GM12878 (cell line): ENCODE data around the gene ZNF22. TPM values are rescaled to one million over a fixed set of nuclear protein-coding genes. Genes with fewer than 3 reads are reported as not detected.

ENCODE experiments used
- ATAC-seq: fragments of 200-7000 bp; cut with Tn5 transposase; 3 replicates; pipeline ENCODE4 v1.9.1; 2020; ENCODE audit warnings: mild to moderate bottlenecking, moderate library complexity
- BruUV-seq: library from RNA; stranded (reverse); fragments of 400-500 nt; replicated peaks from 2 replicates; lab custom pipeline; 2021; lab: Mats Ljungman, UMichigan
- CTCF ChIA-PET: fragments of 300-600 bp; sonication (Branson Sonifier 250); formaldehyde crosslinking; extraction: SDS; loops from one replicate; lab custom pipeline; 2021; ENCODE audit warnings: inconsistent platforms; lab: Yijun Ruan, JAX
- POLR2A ChIA-PET: fragments of 350-600 bp; formaldehyde crosslinking; extraction: SDS; loops from one replicate; lab custom pipeline; 2021; ENCODE audit warnings: inconsistent platforms; lab: Charles Lee
- RAD21 ChIA-PET: fragments of 300-600 bp; sonication (Branson Sonifier 250); formaldehyde crosslinking; loops from one replicate; lab custom pipeline; 2023; ENCODE audit warnings: antibody characterized with exemption; ENCODE audit not compliant: unreplicated experiment; lab: Charles Lee
- SMC1A ChIA-PET: fragments of 300-600 bp; sonication (Branson Sonifier 250); formaldehyde crosslinking; loops from one replicate; lab custom pipeline; 2023; ENCODE audit not compliant: unreplicated experiment, uncharacterized antibody; lab: Charles Lee
- DNase-seq: peaks from one replicate; pipeline ENCODE4 v3.0.0-alpha.2; 2011; ENCODE audit warnings: low read depth, low spot score
- FAIRE-seq: peaks from 3 replicates; lab custom pipeline; 2011; peaks lifted over from hg19 to GRCh38; lab: Jason Lieb, UNC
- H2AFZ ChIP-seq: 2 replicates; pipeline ENCODE4 v1.6.0; 2011; ENCODE audit warnings: low read depth, low read length, control low read depth; ENCODE audit not compliant: control insufficient read depth
- H3K27ac ChIP-seq: 2 replicates; pipeline ENCODE4 v1.5.1; 2011; ENCODE audit warnings: control low read depth; ENCODE audit not compliant: control insufficient read depth, insufficient read depth
- H3K27me3 ChIP-seq, 2 experiments: replicated peaks in 1 of 2; 2 replicates each; pipeline versions ENCODE4 v1.6.0 to v1.6.1; 2011; ENCODE audit warnings: low read length in 1 of 2; ENCODE audit not compliant: control insufficient read depth in 2 of 2, insufficient read depth in 2 of 2
- H3K36me3 ChIP-seq, 2 experiments: 2 replicates each; pipeline ENCODE4 v1.5.1; 2011; ENCODE audit warnings: low read length in 1 of 2; ENCODE audit not compliant: control insufficient read depth in 2 of 2, insufficient read depth in 2 of 2
- H3K4me1 ChIP-seq: 2 replicates; pipeline ENCODE4 v1.6.1; 2011; ENCODE audit warnings: mild to moderate bottlenecking, low read length, moderate library complexity, mixed read lengths; ENCODE audit not compliant: control insufficient read depth, insufficient read depth
- H3K4me2 ChIP-seq: 2 replicates; pipeline ENCODE4 v1.6.0; 2011; ENCODE audit warnings: control low read depth; ENCODE audit not compliant: control insufficient read depth, insufficient read depth
- H3K4me3 ChIP-seq: fragments of 200-600 bp; sonication (generic); 2 replicates; pipeline ENCODE4 v1.5.1; 2016
- H3K79me2 ChIP-seq: 2 replicates; pipeline ENCODE4 v1.6.0; 2011; ENCODE audit warnings: low read length; ENCODE audit not compliant: control insufficient read depth, insufficient read depth
- H3K9ac ChIP-seq: 2 replicates; pipeline ENCODE4 v1.8.0; 2011; ENCODE audit warnings: low read length, control low read depth, mixed read lengths; ENCODE audit not compliant: control insufficient read depth, insufficient read depth
- H3K9me3 ChIP-seq: replicated peaks from 3 replicates; pipeline ENCODE4 v1.5.1; 2011; ENCODE audit warnings: mild to moderate bottlenecking, low read length; ENCODE audit not compliant: control insufficient read depth, insufficient read depth
- H4K20me1 ChIP-seq: 2 replicates; pipeline ENCODE4 v1.6.0; 2011; ENCODE audit not compliant: control insufficient read depth, insufficient read depth
- ATF2 ChIP-seq: IDR thresholded peaks from 2 replicates; pipeline ENCODE4 v1.6.1; 2012; ENCODE audit warnings: low read length, inconsistent platforms
- BHLHE40 ChIP-seq, 2 experiments: fragments of 450-650 bp in 1 of 2; IDR thresholded peaks; 2 replicates each; pipeline ENCODE4 v1.6.1; 2011 to 2017; ENCODE audit warnings: low read depth in 2 of 2, borderline replicate concordance in 1 of 2, improper control_type of control experiment in 1 of 2, low read length in 1 of 2, mild to moderate bottlenecking in 1 of 2
- ELK1 ChIP-seq: IDR thresholded peaks from 2 replicates; pipeline ENCODE4 v1.6.1; 2012; ENCODE audit warnings: low read depth, low read length, improper control_type of control experiment
- IKZF2 ChIP-seq, 2 experiments: fragments of 450-650 bp; IDR thresholded peaks; 2 replicates each; pipeline ENCODE4 v1.6.1; 2017; ENCODE audit warnings: mild to moderate bottlenecking in 2 of 2, moderate library complexity in 2 of 2
- JUNB ChIP-seq: IDR thresholded peaks from 2 replicates; pipeline ENCODE4 v1.6.1; 2016; ENCODE audit warnings: antibody characterized with exemption, mild to moderate bottlenecking
- KAT2A ChIP-seq: conservative IDR thresholded peaks from 2 replicates; pipeline ENCODE4 v1.6.1; 2011; ENCODE audit warnings: low read depth, low read length; ENCODE audit not compliant: control insufficient read depth
- MTA2 ChIP-seq: fragments of 450-650 bp; IDR thresholded peaks from 2 replicates; pipeline ENCODE4 v1.6.1; 2016; ENCODE audit warnings: low read depth, mild to moderate bottlenecking, moderate library complexity
- NFIC ChIP-seq: IDR thresholded peaks from 2 replicates; pipeline ENCODE4 v1.6.1; 2012; ENCODE audit warnings: low read depth, mild to moderate bottlenecking, inconsistent platforms, low read length, moderate library complexity
- NR2F1 ChIP-seq: fragments of 450-650 bp; conservative IDR thresholded peaks from 2 replicates; pipeline ENCODE4 v1.6.1; 2017; ENCODE audit warnings: mild to moderate bottlenecking
- RELB ChIP-seq: fragments of 450-650 bp; IDR thresholded peaks from 2 replicates; pipeline ENCODE4 v1.6.1; 2017; ENCODE audit warnings: low read depth, mild to moderate bottlenecking, moderate library complexity
- TAF1 ChIP-seq: IDR thresholded peaks from 2 replicates; pipeline ENCODE4 v1.6.1; 2011; ENCODE audit warnings: mild to moderate bottlenecking, low read depth, low read length, borderline replicate concordance
- TARDBP ChIP-seq: IDR thresholded peaks from 2 replicates; pipeline ENCODE4 v1.6.1; 2016; ENCODE audit warnings: borderline replicate concordance
- TCF3 ChIP-seq: IDR thresholded peaks from 2 replicates; pipeline ENCODE4 v1.6.1; 2012; ENCODE audit warnings: low read depth, mild to moderate bottlenecking, low read length, borderline replicate concordance; ENCODE audit not compliant: insufficient read depth
- USF1 ChIP-seq: IDR thresholded peaks from 2 replicates; pipeline ENCODE4 v1.6.1; 2011; ENCODE audit warnings: borderline replicate concordance, low read depth, mild to moderate bottlenecking, moderate library complexity, mixed read lengths, low read length; ENCODE audit not compliant: insufficient read depth; ENCODE audit errors: extremely low read length
- WGBS: methylation state at CpG from one replicate; pipeline ENCODE4 v1.1.6; 2016; ENCODE audit warnings: low lambda C conversion rate; ENCODE audit not compliant: insufficient replicate concordance, insufficient coverage; ENCODE audit errors: missing lambda C conversion rate; 5-methylcytosine and 5-hydroxymethylcytosine counted together
- in situ Hi-C: fragments of 300-500 bp; cut with MboI; formaldehyde crosslinking; loops from 9 replicates; pipeline ENCODE4 v1.14.3; 2018; ENCODE audit warnings: mixed read lengths
- intact Hi-C: fragments of 100-400 bp; cut with micrococcal nuclease; formaldehyde crosslinking; loops from one replicate; pipeline ENCODE4 v1.14.2; 2022; ENCODE audit not compliant: unreplicated experiment
- polyA plus RNA-seq, 11 experiments: library from polyadenylated mRNA; depleted of rRNA in 4 of 11; unstranded in 6 of 11; stranded (reverse) in 5 of 11; fragments of >200 nt; fragmentation: Nextera tagmentation in 4 of 11; fragmentation: Illumina TruSeq in 1 of 11; extraction: Ambion mirVana in 4 of 11; extraction: Trizol in 1 of 11; gene quantifications; 1 replicate in 1 of 11; 2 replicates in 10 of 11; pipeline versions ENCODE4 v1.2.1 to v1.2.3, GENCODE V29; 2011 to 2016; ENCODE audit warnings: inconsistent platforms in 2 of 11, missing spikeins in 2 of 11, low read depth in 1 of 11
- total RNA-seq, 4 experiments: library from RNA; depleted of rRNA in 3 of 4; stranded (reverse); fragments of >200 nt in 3 of 4; fragmentation: Illumina TruSeq in 1 of 4; extraction: Trizol in 1 of 4; gene quantifications; 2 replicates each; pipeline versions ENCODE4 v1.2.1 to v1.2.3, GENCODE V29; 2013 to 2021

The ZNF22 gene
- total and polyA plus RNA-seq, 10 of the 15 experiments (the other 5 are each of a cell fraction or from before 2014, with no cell fraction given) = 31.1 to 74.4 (median 43.8) TPM

GRCh38 chr10:44966129-44966815 lies 34.5 kb upstream of the ZNF22 start:
- intact Hi-C loops = loop anchor here (1.0 to 10.0 kb wide), 4 partner anchors 9 to 1821 kb away; partner anchors contain the start of gene ALOX5
- H3K4me2 ChIP-seq = peak overlapping the region; percentile 82
- peak overlapping the region; percentile 40; the same call in 1 of the 2 replicates for H3K9ac ChIP-seq
- DNase-seq (no peak), FAIRE-seq (no peak), ATAC-seq (peak; percentile 20)
- ChIA-PET CTCF (interaction anchor here (0.6 to 9.1 kb wide), 15 partner anchors 8 to 1547 kb away, joined by 3 to 116 read pairs (median 4); no protein-coding TSS in a partner anchor), SMC1A (interaction anchor here (0.8 to 9.3 kb wide), 11 partner anchors 9 to 40 kb away, joined by 3 to 147 read pairs (median 5); partner anchors contain the start of genes DEPP1 and ZNF22), POLR2A (interaction anchor here (0.6 to 14.0 kb wide), 7 partner anchors 8 to 70 kb away, joined by 3 to 174 read pairs (median 3); partner anchors contain the start of gene DEPP1), RAD21 (interaction anchor here (1.2 to 9.2 kb wide), 6 partner anchors 7 to 34 kb away, joined by 3 to 124 read pairs (median 44); partner anchors contain the start of genes DEPP1 and ZNF22)
- H3K27me3 ChIP-seq = no peaks in the 10 kb centered on the region
- WGBS = 23% methylated on average over 8 of the region's 8 CpGs
- H3K4me3 ChIP-seq = peak overlapping the region; percentile 50; the same call in 1 of the 2 replicates
- H3K9me3 ChIP-seq = no peaks in the 10 kb centered on the region
- H3K4me1 ChIP-seq = peaks cover 75% of the 10 kb centered on the region
- H4K20me1 ChIP-seq = no peaks in the 10 kb centered on the region
- in situ Hi-C loops = loop anchor here (10.0 to 25.0 kb wide), 2 partner anchors 1561 to 1804 kb away; partner anchors contain the start of gene HNRNPF
- H3K27ac ChIP-seq = peak overlapping the region; percentile 85
- peaks cover 0 to 4% of the 10 kb centered on the region in 2 experiments; a peak in 2 of 4 replicates for H3K36me3 ChIP-seq
- H2AFZ ChIP-seq = peak overlapping the region; percentile 67
- no TSS peak for BruUV-seq
- H3K79me2 ChIP-seq = peaks cover 23% of the 10 kb centered on the region
- TF ChIP-seq TCF3 (no peak), NR2F1 (peak; percentile 17; the same call in 1 of the 2 replicates), IKZF2 (IDR thresholded peaks at IDR 0.05) (peak; percentile 65 to 76), KAT2A (no peak), JUNB (peak; percentile 32; the same call in 1 of the 2 replicates), RELB (peak; percentile 47; the same call in 1 of the 2 replicates), BHLHE40 (IDR thresholded peaks at IDR 0.05; ENCODE audit: borderline replicate concordance in 1 of 2, low read depth in 2 of 2, low read length in 1 of 2) (no peak), USF1 (no peak), TAF1 (no peak), MTA2 (0 out of 2 replicates have a peak, but pooled peaks have one; percentile 10), ATF2 (0 out of 2 replicates have a peak, but pooled peaks have one; percentile 46), TARDBP (no peak), ELK1 (no peak), NFIC (peak; percentile 61; the same call in 1 of the 2 replicates)
